ENCODE measurements around the gene PPP1R27.

DNA sequence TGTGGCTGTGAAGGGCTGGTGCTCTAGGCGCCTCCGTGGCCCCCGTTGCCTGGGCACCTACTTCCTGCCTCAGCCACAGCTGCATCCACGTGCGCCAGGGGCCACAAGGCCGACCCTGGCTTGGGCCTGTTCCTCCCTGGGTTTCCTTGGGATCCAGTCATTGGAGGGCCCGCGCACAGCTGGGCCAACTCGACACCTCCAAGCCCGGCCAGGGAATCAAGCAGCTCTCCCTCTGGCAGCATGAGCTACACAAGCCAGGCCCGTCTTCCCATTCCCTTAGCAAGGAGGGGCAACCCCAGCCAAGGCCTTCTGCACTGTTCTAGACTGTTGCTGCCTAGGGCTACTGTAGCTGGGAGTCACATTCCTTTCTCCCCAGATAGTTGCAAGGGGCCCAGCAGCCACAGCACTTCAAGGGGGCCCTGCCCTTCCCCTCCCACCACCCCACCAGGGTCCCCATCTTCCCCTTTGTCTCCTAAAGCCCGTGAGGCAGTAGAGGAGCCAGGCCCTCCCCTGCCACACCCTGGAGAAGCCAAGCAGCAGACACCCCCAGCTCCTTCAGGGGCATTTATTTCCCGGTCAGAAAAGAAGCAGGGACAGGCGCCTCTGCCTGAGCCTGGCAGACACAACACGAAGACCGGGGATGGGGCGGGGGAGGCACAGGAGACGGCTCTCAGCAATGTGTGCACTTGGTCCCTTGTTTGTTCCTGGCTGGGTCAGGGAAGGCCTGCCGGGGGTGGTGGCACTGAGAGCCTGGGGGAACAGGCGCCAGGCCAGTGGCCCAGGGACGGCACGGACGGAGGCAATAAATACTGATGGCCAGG, 32.5 kb upstream of the PPP1R27 start:
- TF ChIP-seq, protein P1, sequence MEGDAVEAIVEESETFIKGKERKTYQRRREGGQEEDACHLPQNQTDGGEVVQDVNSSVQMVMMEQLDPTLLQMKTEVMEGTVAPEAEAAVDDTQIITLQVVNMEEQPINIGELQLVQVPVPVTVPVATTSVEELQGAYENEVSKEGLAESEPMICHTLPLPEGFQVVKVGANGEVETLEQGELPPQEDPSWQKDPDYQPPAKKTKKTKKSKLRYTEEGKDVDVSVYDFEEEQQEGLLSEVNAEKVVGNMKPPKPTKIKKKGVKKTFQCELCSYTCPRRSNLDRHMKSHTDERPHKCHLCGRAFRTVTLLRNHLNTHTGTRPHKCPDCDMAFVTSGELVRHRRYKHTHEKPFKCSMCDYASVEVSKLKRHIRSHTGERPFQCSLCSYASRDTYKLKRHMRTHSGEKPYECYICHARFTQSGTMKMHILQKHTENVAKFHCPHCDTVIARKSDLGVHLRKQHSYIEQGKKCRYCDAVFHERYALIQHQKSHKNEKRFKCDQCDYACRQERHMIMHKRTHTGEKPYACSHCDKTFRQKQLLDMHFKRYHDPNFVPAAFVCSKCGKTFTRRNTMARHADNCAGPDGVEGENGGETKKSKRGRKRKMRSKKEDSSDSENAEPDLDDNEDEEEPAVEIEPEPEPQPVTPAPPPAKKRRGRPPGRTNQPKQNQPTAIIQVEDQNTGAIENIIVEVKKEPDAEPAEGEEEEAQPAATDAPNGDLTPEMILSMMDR (IDR thresholded peaks at IDR 0.05), result no peak
- TF ChIP-seq EP300 (IDR thresholded peaks at IDR 0.05), result no peak
